Measurements from ENCODE around the gene APLF. TPM values are rescaled to one million over a fixed set of nuclear protein-coding genes. Genes with fewer than 3 reads are reported as not detected.

Gene APLF
- total and polyA plus RNA-seq, 2 experiments from 2014 or later = 3.0 to 3.7 TPM

GRCh38 chr2:68447118-68447517, 20.3 kb upstream of the APLF start:
- Histone ChIP-seq H3K4me1 (ENCODE audit: insufficient read depth) (no peaks in the 10 kb centered on the region), H3K27me3 (ENCODE audit: insufficient read depth) (no peaks in the 10 kb centered on the region), H3F3A (replicated peaks; ENCODE audit: low read depth) (no peaks in the 10 kb centered on the region), H3K9me2 (ENCODE audit: insufficient read depth) (0 out of 2 replicates have a peak, but pooled peaks cover 4% of the 10 kb centered on the region), H3K4me2 (no peak overlapping the region), H2AFZ (no peak overlapping the region), H4K20me1 (replicated peaks; ENCODE audit: insufficient read depth) (no peaks in the 10 kb centered on the region), H3K27ac (ENCODE audit: low read depth) (no peak overlapping the region), H3K4me3 (no peak overlapping the region), H3K36me3 (ENCODE audit: insufficient read depth) (no peaks in the 10 kb centered on the region), H3K79me2 (replicated peaks; ENCODE audit: insufficient read depth) (no peaks in the 10 kb centered on the region)
- H3K4me3 Mint-ChIP-seq = no peak overlapping the region
- H3K27ac Mint-ChIP-seq = no peak overlapping the region
- no peak for ATAC-seq
- H3K4me1 Mint-ChIP-seq = no peaks in the 10 kb centered on the region
- H3K36me3 Mint-ChIP-seq (ENCODE audit: low read depth) = no peaks in the 10 kb centered on the region
- peaks cover 2% of the 10 kb centered on the region for H3K27me3 Mint-ChIP-seq (ENCODE audit: insufficient read depth, low read depth, poor library complexity)
- TF ChIP-seq NANOG (IDR thresholded peaks at IDR 0.05; ENCODE audit: borderline replicate concordance) (no peak), ZNF462 (CRISPR knock-in tag; IDR thresholded peaks at IDR 0.05) (no peak), EZH2 (IDR thresholded peaks at IDR 0.05; ENCODE audit: low read depth, unreplicated experiment) (no peak), JUNB (IDR thresholded peaks at IDR 0.05; ENCODE audit: unreplicated experiment) (no peak), POLR2AphosphoS5 (IDR thresholded peaks at IDR 0.05; ENCODE audit: low read depth) (no peak), REST (IDR thresholded peaks at IDR 0.05; ENCODE audit: unreplicated experiment) (no peak), EZH2phosphoT487 (IDR thresholded peaks at IDR 0.05; ENCODE audit: unreplicated experiment) (no peak), CREB1 (CRISPR knock-in tag; IDR thresholded peaks at IDR 0.05; ENCODE audit: low read depth) (no peak), ZNF114 (CRISPR knock-in tag; IDR thresholded peaks at IDR 0.05) (no peak), ZNF331 (CRISPR knock-in tag; IDR thresholded peaks at IDR 0.05; ENCODE audit: low read depth) (no peak), STAT1 (IDR thresholded peaks at IDR 0.05; ENCODE audit: unreplicated experiment) (no peak), ETS1 (IDR thresholded peaks at IDR 0.05) (no peak)
- no peaks in the 10 kb centered on the region for H3K9me3 Mint-ChIP-seq
- no peak for DNase-seq (ENCODE audit: low spot score)
